HL-60 (cell line): ENCODE results near the gene AGAP5.

Experiments
- DNase-seq, 2 experiments: peaks; one replicate each; pipeline ENCODE4 v3.0.0-alpha.2; 2010 to 2020; ENCODE audit warnings: low read depth in 1 of 2, low spot score in 1 of 2
- H3K27ac ChIP-seq: fragments of 250-450 bp; sonication (Bioruptor Pico); replicated peaks from 2 replicates; pipeline ENCODE4 v1.5.1; 2020; ENCODE audit warnings: mild to moderate bottlenecking, moderate library complexity
- H3K27me3 ChIP-seq: fragments of 250-450 bp; sonication (Bioruptor Pico); 2 replicates; pipeline ENCODE4 v1.5.1; 2021; ENCODE audit warnings: mild to moderate bottlenecking, moderate library complexity; ENCODE audit not compliant: insufficient read depth, poor library complexity, severe bottlenecking
- H3K4me3 ChIP-seq: replicated peaks from 2 replicates; pipeline ENCODE4 v1.5.1; 2011; ENCODE audit warnings: mild to moderate bottlenecking, control low read depth, low read length; ENCODE audit not compliant: insufficient read depth
- CTCF ChIP-seq: IDR thresholded peaks from one replicate; pipeline ENCODE4 v1.5.1; 2011; ENCODE audit warnings: low read length, control low read depth, inconsistent platforms; ENCODE audit not compliant: insufficient read depth
- GABPA ChIP-seq: IDR thresholded peaks from 2 replicates; pipeline ENCODE4 v1.6.1; 2012; ENCODE audit warnings: low read depth
- POLR2AphosphoS5 ChIP-seq: IDR thresholded peaks from 2 replicates; pipeline ENCODE4 v1.6.1; 2012; ENCODE audit warnings: low read depth
- REST ChIP-seq: IDR thresholded peaks from 2 replicates; pipeline ENCODE4 v1.6.1; 2012; ENCODE audit warnings: low read depth; ENCODE audit not compliant: insufficient replicate concordance
- SPI1 ChIP-seq: IDR thresholded peaks from 2 replicates; pipeline ENCODE4 v1.6.1; 2012; ENCODE audit warnings: low read depth, mild to moderate bottlenecking, borderline replicate concordance

Gene AGAP5

GRCh38 chr10:73634421-73634820 lies 63.5 kb downstream of the AGAP5 start:
- no peak for DNase-seq
- TF ChIP-seq REST, result no peak
- no peak for TF ChIP-seq CTCF
- TF ChIP-seq SPI1, result no peak
- no peak for TF ChIP-seq POLR2AphosphoS5
- TF ChIP-seq GABPA, result no peak
- H3K4me3 ChIP-seq, result no peak overlapping the region
- no peak overlapping the region for H3K27ac ChIP-seq
- H3K27me3 ChIP-seq, result no peaks in the 10 kb centered on the region

GRCh38 chr10:73629165-73629564 lies 68.7 kb downstream of the AGAP5 start:
- Histone ChIP-seq H3K27ac (no peak overlapping the region), H3K4me3 (no peak overlapping the region), H3K27me3 (no peaks in the 10 kb centered on the region)
- DNase-seq, result no peak
- TF ChIP-seq POLR2AphosphoS5 (no peak), SPI1 (no peak), REST (no peak), CTCF (no peak), GABPA (no peak)

- no peaks in the 10 kb centered on the region for H3K27me3 ChIP-seq
- no peak overlapping the region for H3K27ac ChIP-seq
- DNase-seq, result no peak
- no peak overlapping the region for H3K4me3 ChIP-seq
- TF ChIP-seq POLR2AphosphoS5 (no peak), SPI1 (no peak), CTCF (no peak), REST (no peak), GABPA (no peak)
These were observed 69.5 kb downstream of the AGAP5 start for GRCh38 chr10:73628405-73628804.
